Rectal smooth muscle tissue (tissue), 1 donor: ENCODE results near the gene EML1.

Experiments used
- H3K27ac ChIP-seq: one replicate; pipeline ENCODE4 v1.7.0; 2013; ENCODE audit warnings: low read depth, low read length, inconsistent platforms
- H3K27me3 ChIP-seq: one replicate; pipeline ENCODE4 v1.7.0; 2013; ENCODE audit warnings: low read length; ENCODE audit not compliant: control insufficient read depth, insufficient read depth
- H3K36me3 ChIP-seq: one replicate; pipeline ENCODE4 v1.7.0; 2013; ENCODE audit warnings: low read length; ENCODE audit not compliant: control insufficient read depth, insufficient read depth
- H3K4me1 ChIP-seq: one replicate; pipeline ENCODE4 v1.7.0; 2013; ENCODE audit warnings: low read length; ENCODE audit not compliant: control insufficient read depth, insufficient read depth
- H3K4me3 ChIP-seq: one replicate; pipeline ENCODE4 v1.7.0; 2013; ENCODE audit warnings: low read length
- H3K9ac ChIP-seq: one replicate; pipeline ENCODE4 v1.7.0; 2013; ENCODE audit warnings: low read length

The EML1 gene

DNA sequence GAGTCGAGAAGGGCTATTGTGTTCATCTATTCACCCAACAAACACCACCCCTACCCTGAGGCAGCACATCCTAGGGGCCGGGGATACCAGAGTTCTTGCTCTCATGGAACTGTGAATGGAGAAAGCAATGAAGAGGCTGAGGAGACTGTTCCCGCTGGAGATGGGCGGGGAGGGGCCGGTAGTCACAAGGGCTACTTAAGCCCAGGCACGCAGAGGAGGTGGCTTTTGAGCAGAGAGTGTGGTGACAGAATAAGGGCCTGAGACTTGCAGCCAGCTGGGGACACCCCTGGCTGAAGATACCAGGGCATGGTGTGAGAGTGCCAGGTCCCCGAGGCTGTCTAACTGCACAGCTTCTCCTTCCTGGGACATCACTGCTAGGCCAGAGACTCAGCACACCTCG, 157.9 kb downstream of the EML1 start:
- Histone ChIP-seq H3K36me3 (no peaks in the 10 kb centered on the region), H3K27me3 (peaks cover 9% of the 10 kb centered on the region), H3K9ac (no peak overlapping the region), H3K27ac (no peak overlapping the region), H3K4me1 (no peaks in the 10 kb centered on the region), H3K4me3 (no peak overlapping the region)

DNA sequence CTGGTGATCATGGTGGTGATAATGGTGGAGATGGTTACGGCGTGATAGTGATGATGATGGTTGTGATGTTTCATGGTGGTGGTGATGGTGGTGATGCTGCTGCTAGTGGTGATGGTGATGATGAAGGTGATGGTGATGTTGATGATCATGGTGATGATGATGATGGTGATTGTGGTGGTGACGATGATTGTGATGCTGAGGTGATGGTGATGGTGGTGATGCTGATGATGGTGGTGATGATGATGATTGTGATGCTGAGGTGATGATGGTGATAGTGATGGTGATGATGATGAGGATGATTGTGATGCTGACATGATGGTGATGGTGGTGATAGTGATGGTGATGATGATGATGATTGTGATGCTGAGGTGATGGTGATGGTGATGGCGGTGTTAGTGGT, 158.8 kb downstream of the EML1 start:
- Histone ChIP-seq H3K9ac (no peak overlapping the region), H3K4me3 (no peak overlapping the region), H3K4me1 (no peaks in the 10 kb centered on the region), H3K36me3 (no peaks in the 10 kb centered on the region), H3K27ac (no peak overlapping the region), H3K27me3 (peaks cover 9% of the 10 kb centered on the region)

DNA sequence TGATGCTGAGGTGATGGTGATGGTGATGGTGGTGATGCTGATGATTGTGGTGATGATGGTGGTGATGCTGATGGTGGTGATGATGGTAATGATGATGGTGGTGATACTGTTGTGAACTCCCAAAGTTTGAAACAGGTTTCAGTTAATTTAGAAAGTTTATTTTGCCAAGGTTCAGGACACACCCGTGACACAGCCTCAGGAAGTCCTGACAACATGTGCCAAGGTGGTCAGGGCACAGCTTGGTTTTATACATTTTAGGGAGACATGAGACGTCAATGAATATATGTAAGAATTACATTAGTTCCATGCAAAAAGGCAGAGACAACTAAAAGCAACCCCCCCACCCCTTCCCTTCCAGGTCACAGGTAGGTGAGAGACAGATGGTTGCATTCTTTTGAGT, 159.2 kb downstream of the EML1 start:
- Histone ChIP-seq H3K36me3 (no peaks in the 10 kb centered on the region), H3K9ac (no peak overlapping the region), H3K27ac (no peak overlapping the region), H3K4me1 (no peaks in the 10 kb centered on the region), H3K4me3 (no peak overlapping the region), H3K27me3 (peaks cover 9% of the 10 kb centered on the region)

DNA sequence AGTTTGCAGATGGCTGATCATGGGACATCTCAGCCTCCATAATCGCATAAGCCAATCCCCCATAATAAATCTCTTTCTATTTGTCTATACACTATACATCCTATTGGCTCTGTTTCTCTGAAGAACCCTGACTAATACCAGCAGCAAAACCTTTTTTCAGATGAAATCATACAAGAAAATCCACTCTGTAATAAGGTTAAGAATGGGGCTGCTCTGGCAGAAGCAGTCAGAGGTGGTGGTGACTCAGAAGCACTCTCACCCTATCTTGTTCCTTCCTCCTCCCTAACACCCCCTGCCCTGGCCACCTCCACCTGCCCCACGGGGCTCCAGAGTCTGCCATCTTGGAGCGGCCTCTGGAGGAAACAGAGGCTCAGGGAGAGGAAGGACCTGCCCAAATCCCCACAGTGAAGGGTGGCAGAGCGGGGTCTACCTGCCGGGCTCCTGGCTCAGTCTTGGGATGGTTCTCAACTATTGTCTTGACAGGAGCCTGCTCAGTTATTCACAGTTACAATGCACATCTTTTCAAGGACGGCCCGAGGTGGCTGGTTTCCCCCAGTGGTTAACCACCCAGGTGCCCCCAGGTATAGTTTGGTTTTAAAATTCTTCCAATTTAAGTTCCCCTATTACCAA, 162.7 kb downstream of the EML1 start:
- Histone ChIP-seq H3K4me1 (no peaks in the 10 kb centered on the region), H3K27ac (no peak overlapping the region), H3K9ac (no peak overlapping the region)

DNA sequence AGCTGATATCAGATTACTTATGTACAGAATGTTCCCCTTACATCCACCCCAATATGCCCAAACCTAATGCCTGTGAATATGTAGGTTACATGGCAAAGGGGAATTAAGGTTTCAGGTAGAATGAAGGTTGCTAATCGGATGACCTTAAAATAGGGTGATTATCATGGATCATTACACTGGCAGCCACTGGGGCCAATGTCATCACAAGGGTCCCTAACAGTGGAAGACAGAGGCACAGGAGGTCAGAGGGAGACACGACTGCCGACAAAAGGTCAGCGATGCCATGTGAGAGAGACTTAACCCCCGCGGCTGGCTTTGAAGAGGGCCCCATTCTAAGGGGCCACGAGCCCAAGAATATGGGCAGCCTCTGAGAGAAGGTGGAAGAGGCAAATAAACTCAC, 165.2 kb downstream of the EML1 start:
- H3K4me1 ChIP-seq, result no peaks in the 10 kb centered on the region
- H3K27me3 ChIP-seq, result no peaks in the 10 kb centered on the region
- no peak overlapping the region for H3K27ac ChIP-seq
- H3K4me3 ChIP-seq, result no peak overlapping the region
- no peak overlapping the region for H3K9ac ChIP-seq
- no peaks in the 10 kb centered on the region for H3K36me3 ChIP-seq

More for the DNA sequence above, 162.7 kb downstream of the EML1 start:
- H3K4me3 ChIP-seq, result no peak overlapping the region
- no peaks in the 10 kb centered on the region for H3K36me3 ChIP-seq
- H3K27me3 ChIP-seq, result peaks cover 5% of the 10 kb centered on the region

DNA sequence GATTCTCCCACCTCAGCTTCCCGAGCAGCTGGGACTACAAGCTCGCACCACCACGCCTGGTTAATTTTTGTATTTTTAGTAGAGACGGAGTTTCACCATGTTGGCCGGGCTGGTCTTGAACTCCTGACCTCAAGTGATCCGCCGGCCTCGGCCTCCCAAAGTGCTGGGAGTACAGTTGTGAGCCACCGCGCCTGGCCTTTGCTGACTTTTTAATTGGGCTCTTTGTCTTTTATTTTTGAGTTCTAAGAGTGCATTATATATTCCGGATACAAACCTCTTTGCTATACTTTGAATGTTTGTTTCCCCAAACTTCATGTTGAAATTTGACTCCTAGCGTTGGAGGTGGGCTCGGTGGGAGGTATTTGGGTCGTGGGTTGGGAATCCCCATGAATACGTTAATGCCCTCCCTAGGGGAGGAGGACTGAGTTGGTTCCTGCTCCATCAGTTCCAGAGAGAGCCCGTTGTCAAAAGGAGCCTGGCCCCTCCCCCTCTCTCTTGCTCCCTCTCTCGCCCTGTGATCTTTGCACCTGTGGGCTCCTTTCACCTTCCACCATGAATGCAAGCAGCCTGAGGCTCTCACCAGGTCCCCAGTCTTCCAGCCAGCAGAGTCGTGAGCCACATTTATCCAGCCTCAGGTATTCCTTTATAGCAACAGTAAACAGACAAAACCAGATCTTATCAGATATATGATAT, 168.8 kb downstream of the EML1 start:
- Histone ChIP-seq H3K4me3 (no peak overlapping the region), H3K27ac (no peak overlapping the region), H3K9ac (no peak overlapping the region), H3K36me3 (no peaks in the 10 kb centered on the region), H3K27me3 (no peaks in the 10 kb centered on the region), H3K4me1 (no peaks in the 10 kb centered on the region)

DNA sequence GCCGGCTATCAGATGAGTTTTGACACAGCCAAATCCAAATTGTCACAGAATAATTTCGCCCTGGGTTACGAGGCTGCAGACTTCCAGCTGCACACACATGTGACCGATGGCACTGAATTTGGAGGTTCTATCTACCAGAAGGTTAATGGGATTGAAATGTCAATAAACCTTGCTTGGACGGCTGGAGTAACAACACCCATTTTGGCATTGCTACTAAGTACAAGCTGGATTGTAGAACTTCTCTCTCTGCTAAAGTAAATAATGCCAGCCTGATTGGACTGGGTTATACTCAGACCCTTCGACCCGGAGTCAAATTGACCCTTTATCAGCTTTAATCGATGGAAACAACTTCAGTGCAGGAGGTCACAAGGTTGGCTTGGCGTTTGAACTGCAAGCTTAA, 171.8 kb downstream of the EML1 start:
- H3K4me1 ChIP-seq, result no peaks in the 10 kb centered on the region
- H3K27me3 ChIP-seq, result no peaks in the 10 kb centered on the region
- no peak overlapping the region for H3K4me3 ChIP-seq
- H3K36me3 ChIP-seq, result no peaks in the 10 kb centered on the region
- no peak overlapping the region for H3K9ac ChIP-seq
- H3K27ac ChIP-seq, result no peak overlapping the region

DNA sequence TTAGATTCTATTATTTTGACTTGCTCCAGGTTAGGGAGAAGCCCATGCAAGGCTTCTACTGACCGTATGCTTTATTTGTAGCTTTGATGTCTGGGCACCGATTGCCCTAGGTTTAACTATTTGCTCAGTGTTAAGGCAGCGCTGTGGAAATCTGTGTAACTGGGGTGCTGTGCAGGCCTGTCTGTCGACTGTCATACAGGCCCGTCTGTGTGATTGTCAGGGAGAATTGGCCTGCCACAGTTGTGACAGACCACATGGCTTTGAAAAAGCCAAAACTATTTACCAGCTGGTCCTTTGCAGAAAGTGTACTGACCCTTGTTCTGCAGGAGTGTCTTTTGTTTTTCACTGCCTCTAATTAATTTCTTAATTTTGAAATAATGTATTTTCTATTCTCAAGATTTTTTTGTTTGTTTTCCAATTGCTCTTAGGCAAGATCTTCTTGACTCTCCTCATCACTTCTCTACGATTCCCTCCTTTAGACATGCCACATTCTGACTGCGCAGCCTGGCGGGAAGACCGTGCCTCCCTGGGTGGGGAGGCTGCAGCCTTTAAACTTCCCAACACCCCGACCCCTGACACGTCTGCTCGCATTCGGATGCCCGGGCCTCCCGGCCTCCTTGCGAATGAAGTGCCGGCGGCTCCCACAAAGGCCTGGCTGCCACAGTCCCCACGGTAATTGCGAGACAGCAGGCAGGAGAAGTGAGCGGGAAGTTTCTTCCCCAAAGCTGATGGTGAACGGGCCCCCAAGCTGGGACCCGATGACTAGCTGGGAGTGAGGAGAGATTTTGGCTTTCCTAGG, 173.0 kb downstream of the EML1 start:
- no peaks in the 10 kb centered on the region for H3K4me1 ChIP-seq
- no peaks in the 10 kb centered on the region for H3K27me3 ChIP-seq
- no peaks in the 10 kb centered on the region for H3K36me3 ChIP-seq
- no peak overlapping the region for H3K4me3 ChIP-seq
- H3K9ac ChIP-seq, result no peak overlapping the region
- H3K27ac ChIP-seq, result no peak overlapping the region

DNA sequence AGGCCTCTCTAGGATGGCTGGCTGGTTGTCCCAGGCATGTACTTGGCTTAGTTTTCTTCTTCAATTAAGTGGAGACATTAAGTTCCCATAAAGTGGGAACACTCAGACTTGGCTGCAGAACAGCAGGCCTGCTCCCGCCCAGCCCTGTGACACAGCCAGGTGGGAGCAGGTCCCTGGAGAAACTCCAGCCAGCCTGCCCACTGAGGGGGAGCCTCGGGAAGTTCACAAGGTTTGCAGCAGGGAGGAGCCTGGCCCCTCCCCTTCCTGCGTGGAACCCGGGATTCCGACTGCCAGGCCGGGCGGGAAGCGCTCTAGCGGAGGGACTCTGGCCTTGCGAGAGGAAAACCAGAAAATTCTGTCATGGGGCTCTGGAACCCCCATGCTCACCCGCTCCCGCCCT, 173.7 kb downstream of the EML1 start:
- H3K27ac ChIP-seq, result no peak overlapping the region
- H3K36me3 ChIP-seq, result no peaks in the 10 kb centered on the region
- no peaks in the 10 kb centered on the region for H3K27me3 ChIP-seq
- no peak overlapping the region for H3K4me3 ChIP-seq
- no peak overlapping the region for H3K9ac ChIP-seq
- no peaks in the 10 kb centered on the region for H3K4me1 ChIP-seq

DNA sequence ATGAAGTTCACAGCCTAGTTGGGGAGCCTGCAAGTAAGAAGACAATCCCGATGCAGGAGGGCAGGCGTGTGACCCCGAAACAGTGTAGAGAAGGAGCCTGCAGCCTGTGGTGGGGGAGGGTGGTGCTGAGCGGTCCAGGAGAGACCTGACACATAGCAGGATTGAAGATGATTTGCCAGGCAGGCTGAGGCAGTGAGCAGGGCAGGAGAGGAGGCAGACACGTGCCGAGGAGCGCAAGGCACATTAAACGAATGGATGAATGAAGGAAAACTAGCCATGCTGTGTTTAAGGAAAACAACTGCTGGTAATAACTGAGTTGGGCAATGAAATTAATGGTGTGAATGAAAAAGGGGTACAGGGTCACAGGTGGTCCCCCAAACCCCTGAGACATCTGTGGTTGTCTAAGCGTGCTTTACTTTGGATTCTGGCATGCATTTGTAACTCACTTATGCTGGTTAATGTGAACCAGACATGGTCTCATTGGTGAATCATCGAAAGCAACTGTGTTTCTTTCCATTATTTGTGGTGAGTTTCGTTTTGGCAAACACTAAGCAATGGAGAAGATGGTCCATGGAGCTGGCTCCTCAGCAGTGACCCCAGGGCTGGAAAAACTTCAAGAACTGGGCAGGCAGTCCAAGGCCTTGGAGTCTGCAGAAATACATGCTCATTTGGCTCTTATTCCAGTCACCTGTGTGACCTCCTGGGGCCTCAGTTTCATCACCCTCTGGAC, 175.1 kb downstream of the EML1 start:
- Histone ChIP-seq H3K4me3 (no peak overlapping the region), H3K9ac (no peak overlapping the region), H3K27me3 (peaks cover 2% of the 10 kb centered on the region), H3K27ac (no peak overlapping the region), H3K36me3 (no peaks in the 10 kb centered on the region), H3K4me1 (no peaks in the 10 kb centered on the region)

DNA sequence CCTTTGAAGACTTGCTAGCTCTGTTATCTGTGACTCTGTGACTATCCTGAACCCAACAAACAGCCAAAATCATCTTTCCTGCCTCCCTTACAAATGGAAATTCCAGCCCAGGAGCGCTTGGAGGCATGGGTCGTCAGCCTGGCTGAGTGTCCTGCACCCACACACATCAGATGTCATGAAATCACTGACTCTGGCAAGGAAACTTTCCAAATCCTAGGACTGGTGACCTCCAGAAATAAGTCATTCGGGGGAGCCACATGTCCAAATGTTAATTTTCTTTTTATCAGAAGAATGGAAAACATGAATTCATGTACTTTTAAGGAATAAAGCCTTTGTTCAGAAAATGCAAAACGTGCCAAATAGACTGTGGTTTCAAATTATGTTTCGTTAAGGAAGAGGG, 175.7 kb downstream of the EML1 start:
- no peak overlapping the region for H3K4me3 ChIP-seq
- no peaks in the 10 kb centered on the region for H3K36me3 ChIP-seq
- peaks cover 2% of the 10 kb centered on the region for H3K27me3 ChIP-seq
- H3K4me1 ChIP-seq, result no peaks in the 10 kb centered on the region
- no peak overlapping the region for H3K27ac ChIP-seq
- no peak overlapping the region for H3K9ac ChIP-seq

DNA sequence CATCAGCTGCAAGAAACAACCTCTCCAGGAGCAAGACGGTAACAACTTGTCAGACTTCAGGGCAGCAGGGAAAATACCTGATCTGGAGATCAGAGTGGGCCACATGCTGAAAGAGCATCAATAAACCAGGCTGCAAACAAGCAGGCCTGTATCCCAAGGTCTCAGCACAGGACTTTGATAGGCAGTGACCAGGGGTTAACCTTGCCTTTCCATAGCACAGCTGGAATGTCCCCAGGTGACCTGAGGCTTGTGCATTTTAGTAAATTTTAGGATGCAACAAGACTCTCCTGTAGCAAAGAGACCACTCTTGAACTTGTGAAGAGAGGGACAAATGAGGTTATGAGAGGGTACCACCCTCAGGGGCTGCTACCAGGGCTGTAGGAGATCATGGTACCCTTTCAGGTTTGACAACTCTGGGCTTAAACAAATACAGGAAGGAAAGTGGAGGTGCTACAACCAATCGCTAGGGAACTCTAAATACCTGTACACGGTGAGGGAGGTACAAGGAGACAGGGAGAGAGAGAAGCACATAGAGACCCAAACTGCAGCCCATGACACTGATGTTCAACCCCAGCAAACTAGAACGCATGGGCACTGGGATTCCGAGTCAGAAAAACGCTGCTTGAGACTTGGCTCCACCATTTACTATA, 176.6 kb downstream of the EML1 start:
- H3K4me1 ChIP-seq, result no peaks in the 10 kb centered on the region
- no peak overlapping the region for H3K4me3 ChIP-seq
- H3K9ac ChIP-seq, result no peak overlapping the region
- peaks cover 2% of the 10 kb centered on the region for H3K27me3 ChIP-seq
- no peak overlapping the region for H3K27ac ChIP-seq
- no peaks in the 10 kb centered on the region for H3K36me3 ChIP-seq
